HG03378 (cell line): Measurements from ENCODE around the gene TXNL4A.

Source experiments
- ATAC-seq: cut with Tn5 transposase; IDR thresholded peaks from one replicate; pipeline ENCODE4 v1.9.1; 2021; ENCODE audit warnings: mild to moderate bottlenecking, moderate library complexity; ENCODE audit not compliant: unreplicated experiment

The TXNL4A gene

DNA sequence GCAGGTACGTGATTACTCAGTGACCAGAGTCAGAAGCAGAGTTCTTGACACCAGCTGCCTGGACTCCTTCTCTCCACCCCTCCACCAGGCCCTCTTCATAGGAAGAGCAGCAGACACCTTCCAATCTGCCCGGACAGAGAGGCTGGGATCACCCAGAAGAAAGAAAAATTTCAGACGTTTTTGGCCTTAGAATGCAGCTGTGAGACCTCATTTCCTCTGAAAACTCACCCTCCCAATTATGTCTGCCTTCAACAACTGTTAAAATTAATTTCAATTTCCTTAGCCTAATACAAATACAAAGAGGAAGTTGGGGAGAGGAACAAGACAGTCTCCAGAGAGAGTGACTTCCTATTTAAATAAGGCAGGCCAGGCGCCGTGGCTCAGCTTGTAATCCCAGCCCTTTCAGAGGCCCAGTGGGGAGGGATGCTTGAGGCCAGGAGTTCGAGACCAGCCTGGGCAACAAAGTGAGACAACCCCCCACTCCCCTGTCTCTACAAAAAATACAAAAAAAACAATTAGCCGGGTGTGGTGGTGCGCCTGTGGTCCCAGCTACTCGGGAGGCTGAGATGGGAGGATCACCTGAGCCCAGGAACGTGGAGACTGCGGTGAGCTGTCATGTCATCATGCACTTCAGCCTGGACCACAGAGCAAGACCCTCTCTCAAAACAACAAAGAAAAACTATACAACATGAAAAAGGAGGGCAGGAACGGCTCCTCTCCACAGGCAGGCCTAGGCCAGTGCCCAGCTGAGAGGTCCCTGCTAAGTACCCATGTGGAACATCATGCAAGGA, 38.5 kb downstream of the TXNL4A start:
- peak; percentile 41 for ATAC-seq

DNA sequence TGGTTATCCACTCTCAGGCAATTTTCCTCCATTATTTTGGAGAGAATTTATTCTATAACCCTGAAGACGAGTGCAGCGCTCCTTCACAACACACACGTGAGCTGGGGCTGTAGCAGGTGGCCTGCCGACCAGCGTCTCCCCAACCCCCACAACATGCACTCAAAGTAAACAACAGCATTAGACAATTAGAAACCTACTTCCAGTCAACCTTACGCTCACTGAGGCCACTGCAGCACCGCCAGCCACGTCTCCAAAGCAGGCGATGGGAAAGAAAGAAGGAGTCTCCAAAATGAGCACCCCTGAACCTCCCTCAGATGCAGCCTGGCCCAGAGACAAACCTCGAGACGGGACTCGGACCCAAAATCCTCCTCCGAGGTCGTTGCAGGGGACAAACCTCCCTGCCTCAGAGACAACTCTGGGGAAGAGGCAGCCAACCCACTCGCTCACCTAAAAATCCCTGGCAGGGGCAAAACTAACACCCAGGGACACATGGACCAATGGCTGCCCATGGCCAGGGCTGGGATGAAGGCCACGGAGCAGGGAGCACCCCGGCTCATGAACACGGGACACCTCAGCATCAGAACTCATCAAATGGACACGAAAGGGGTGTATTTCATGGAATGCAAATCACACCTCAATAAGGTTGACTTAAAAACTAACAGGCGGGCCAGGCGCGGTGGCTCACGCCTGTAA, 39.5 kb downstream of the TXNL4A start:
- ATAC-seq: no peak

DNA sequence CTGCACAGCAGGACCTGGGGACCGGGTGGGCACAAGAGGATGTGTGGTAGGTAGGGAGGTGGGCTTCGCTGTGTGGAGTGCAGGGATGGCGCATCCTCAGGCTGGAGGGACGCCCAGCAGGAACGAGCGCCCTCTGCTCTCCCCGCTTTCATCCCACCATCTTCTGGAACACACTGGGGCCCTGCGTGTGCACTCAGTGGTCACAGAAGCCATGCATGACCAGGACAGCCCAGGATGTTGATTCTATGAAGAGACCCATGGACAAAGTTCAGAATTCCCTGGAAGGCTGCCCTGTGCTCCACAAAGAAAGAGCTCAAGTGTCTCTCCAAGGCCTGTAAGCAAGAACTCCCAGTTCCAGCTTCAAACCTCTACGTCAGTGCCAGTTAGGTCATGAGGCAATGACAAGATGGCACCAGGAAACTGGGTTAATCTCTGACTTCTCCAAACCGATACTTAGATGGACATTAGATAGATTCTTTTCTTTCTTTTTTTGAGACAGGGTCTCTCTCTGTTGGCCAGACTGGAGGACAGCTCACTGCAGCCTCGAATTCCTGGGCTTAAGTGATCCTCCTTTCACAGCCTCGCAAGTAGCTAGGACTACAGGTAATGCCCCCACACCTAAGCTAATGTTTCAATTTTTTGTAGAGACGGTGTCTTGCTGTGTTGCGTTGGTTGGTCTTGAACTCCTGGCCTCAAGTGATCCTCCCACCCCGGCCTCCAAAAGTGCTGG, 40.3 kb downstream of the TXNL4A start:
- no peak for ATAC-seq

DNA sequence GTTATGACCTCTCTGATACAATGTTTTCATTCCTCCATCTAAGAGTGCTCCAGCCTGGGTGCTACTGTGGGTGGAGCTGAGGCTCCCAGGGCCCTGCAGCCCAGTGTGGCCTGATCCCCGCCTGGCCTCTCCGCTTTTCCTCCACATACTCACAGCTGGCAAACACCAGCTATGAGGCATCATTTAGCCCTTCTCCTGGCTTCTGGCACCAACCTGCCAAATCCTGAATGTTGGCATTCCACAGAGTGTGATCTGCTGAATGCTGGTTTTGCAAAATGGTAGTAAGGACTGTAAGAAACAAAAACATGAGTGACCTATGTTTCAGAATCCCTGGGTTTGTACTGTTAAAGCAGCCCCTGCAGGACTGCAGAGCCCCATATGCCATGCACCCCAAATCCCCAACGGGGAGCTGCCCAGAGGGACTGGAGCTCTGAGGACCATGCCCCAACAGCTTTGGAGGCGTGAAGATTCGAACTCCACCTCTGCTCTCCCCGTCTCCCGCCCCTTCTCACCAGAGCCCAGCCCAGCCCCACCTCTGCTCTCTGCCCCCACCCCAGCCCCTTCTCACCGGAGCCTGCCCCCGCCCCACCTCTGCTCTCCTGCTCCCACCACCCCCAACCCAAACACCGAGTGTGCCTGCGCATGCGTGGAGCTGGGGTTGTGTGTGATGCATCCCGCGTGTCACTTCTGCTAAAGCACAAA, 41.2 kb downstream of the TXNL4A start:
- ATAC-seq: no peak

DNA sequence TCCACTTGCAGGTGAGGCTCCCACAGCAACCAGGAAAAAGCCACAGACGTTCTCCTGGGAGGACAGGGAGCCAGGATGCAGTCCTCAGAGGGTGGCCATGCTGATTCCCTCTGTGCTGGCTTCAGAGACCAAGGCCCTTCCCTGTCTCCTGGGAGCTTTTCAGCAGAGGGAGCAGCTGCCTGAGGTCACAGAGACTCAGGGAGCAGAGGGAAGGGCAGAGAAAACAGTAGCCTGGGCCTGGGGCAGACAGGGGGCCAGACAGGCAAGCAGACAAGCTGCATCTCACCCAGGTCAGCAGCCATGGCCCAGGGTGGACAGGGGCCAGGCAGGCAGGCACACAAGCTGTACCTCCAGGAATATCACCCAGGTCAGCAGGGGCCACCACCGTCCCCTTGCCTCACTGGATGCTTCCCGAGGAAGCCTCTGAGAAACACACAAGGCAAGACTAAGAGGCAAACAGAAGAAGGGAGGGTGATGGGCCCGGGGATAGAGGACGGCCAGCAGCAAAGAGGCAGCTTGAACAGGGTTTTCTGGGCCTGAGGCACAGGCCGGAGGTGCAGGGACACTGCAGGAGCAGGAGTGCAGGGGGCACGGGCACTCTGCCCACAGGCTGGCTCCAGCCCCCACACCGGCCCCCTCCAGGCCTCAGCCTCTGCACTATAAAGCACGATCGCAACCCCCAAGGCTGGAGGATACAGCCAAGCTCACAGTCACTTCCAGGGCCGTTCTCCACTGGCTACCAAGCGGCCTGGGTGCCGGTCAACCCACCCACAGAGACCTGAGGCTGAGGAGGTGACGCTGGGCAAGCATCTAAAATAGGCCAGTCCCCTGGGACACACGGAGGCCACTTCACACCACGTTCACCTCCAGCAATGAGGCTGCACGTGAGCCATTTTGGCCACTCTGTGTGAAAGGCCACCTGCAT, 43.0 kb downstream of the TXNL4A start:
- ATAC-seq: no peak

DNA sequence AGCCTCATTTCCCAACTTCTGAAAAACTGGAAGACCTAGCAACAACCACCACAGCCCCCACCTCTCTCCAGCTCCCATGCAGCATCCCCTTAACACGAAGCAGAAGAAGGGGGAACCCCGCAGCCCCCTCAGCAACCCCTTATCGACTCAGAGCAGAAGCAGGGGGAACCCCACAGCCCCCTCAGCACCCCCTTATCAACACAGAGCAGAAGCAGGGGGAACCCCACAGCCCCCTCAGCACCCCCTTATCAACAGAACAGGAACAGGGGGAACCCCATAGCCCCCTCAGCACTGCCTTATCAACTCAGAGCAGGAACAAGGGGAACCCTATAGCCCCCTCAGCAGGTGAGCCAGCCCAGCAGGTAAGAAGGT, 43.6 kb downstream of the TXNL4A start:
- ATAC-seq: no peak

DNA sequence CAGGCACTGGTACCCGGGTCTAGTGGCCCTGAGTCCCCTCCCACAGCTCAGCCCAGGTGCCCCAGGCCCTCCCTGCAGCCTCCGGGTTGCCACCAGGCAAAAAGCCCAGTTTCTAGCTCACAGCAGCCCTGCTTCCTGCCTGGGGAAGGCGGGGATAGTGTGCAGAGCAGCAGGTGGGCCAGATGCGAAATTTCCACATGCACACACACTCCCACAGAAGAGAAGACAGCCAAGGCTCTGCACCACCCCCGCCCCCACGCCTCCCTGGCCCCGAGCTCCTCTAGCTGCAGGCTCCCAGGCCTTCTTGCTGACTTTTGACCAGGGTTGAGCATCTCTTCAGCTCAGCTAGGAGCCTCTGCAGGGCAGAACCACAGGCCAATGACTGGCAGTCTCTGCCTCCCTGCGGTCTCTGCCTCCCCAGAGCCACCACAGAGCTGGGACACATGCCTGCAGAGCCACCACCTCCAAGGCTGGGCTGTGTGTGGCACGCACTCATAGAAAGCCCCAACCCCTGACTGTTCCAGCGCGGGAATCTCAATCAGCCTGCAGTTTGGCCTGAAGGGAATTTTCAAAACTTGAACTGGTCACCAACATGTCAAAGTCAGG, 44.1 kb downstream of the TXNL4A start:
- no peak for ATAC-seq

DNA sequence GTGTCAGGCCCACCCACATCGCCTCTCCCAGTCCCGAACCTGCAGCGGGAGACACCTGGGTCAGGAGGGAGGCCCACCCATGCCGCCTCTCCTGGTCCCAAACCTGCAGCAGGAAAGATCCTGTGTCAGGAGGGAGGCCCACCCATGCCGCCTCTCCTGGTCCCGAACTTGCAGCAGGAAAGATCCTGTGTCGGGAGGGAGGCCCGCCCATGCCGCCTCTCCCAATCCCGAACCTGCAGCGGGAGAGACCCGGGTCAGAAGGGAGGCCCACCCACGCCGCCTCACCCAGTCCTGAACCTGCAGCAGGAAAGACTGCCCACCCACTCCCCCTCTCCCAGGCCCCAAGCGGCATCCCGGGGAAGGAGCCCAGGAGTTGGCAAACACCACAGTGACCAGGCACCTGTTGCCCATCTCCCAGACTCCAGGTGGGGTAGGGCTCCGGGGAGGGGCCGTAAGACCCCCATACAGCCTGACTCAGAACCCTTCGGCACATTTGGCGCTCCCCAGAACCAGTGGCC, 44.7 kb downstream of the TXNL4A start:
- no peak for ATAC-seq

DNA sequence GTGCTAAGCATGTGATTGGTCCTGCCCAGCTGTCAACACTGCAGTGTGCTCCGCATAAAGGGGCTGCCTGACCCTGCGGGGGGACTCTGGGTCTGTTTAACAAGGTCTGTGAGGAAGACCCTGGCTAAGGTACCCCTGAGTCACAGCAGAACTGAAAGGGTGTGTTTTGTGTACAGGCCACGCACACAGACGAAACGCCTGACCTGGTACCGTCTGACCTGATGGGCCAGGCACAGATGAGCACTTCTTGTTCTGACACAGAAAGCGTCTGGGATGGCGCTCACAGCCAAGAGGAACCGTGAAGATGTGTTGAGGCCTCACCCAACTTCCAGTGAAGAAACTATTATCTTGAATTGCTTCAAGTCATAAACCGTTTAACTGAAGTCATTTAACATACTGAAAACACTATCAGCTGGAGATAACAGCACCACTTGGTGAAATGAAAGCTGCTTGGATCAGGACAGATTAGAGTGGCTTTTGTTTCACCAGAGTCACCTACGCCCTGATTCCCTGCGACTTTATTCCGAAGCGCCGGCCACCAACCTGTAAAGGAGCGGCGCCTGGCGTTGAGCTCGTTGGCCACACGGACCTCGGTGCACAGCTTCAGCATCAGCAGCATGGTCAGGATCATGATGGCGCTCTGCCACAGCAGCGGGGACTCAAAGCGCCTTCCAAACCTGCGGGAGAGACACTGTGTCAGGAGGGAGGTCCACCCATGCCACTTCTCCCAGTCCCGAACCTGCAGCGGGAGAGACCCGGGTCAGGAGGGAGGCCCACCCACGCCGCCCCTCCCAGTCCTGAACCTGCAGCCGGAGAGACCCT, 45.4 kb downstream of the TXNL4A start:
- ATAC-seq: no peak

DNA sequence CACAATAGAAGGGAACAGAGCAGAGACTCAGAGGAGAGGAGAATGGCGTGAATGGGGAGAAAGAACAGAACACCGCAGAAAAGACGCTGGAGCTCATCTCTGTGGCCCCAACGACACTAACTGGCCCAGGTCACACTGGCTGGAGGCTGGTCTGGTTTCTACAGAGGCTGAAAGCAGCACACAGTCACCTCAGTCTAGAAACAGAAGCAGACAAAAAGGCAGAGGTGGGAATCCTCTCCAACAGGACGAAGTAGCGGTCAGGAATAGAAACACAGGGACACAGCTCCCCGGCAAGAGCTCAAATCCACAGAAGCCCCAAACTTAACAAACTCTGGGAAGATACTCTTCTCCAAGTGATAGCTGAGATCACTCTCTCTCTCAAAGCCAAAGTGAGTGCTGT, 46.2 kb downstream of the TXNL4A start:
- ATAC-seq: no peak

DNA sequence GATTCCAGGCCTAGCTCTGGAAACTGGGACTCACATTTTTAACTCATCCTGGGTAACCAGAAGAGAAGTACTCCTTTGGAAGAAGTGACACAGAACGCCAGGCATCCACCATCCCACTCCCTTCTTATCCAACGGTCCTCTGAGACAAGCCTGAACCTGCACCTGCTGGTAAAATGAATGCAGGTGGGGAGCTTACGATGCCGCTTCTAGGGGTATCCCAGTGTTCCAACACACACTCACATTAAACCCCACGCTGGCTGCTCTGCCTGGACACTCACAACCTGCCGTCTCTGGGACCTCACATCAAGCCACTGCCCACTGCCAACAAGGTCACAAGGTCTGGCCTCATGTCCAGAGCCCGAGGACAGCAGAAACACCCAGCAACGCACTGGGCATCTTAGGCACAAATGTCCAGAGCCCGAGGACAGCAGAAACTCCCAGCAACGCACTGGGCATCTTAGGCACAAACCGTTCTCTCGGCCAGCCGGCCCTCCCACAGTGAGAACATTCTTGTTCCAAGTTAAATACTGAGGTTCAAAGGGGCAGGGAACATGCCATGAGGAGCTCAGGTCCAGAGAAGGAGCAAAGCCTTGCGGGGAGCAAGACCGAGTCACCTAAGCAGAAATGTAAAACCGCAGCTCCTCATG, 46.8 kb downstream of the TXNL4A start:
- ATAC-seq: no peak

DNA sequence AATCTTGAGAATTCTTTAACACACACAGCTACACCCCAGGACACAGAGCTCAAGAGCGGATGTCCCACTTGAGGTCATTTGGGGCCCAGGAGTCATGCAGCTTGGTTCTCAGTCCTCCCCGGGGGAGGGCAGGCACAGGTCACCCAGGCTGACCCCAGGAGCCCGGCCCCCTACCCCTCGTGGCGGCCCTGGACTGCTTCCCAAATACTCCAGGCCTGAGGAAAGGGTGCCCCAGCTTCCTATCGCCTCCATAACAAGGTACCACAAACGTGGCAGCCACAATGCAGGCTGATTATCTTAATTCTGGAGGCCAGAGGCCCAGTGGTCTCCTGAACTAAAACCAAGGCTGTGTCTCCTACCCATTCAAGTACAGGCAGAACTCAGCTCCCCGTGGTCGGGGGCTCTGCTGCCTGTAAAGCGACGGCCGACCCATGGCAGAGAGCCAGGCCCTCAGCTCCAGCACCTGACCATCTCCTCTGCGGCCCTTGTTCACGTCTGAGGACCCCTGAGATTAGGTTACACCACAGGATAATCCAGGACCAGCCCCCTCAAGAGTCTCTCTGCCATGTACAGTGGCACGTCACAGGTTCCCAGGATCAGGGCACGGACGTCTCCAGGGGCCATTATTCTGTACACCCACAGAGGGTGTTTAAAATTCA, 47.4 kb downstream of the TXNL4A start:
- no peak for ATAC-seq

DNA sequence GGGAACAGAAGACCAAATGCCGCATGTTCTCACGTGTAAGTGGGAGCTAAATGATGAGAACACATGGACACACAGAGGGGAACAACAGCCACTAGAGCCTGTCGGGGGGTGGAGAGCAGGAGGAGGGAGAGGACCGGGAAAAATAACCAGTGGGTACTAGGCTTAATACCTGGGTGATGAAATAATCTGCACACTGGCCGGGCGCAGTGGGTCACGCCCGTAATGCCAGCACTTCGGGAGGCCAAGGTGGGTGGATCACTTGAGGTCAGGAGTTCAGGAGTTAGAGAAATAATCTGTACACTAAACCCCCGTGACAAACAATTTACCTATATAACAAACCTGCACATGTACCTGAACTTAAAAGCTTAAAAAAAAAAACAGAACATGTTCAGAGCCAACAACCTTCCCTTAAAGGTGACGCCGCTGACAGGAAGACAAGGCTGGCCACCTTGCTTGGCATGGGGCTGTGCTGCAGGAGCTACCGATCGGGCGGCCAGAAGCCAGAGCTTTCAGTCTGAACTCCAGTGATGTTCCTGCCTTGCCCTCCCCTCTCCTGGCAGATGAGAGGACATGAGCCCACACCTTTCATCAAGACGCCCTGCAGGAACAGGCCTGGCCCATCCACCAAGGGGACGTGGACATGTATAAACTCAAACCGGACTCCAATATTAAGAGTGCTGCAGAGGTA, 48.1 kb downstream of the TXNL4A start:
- no peak for ATAC-seq

DNA sequence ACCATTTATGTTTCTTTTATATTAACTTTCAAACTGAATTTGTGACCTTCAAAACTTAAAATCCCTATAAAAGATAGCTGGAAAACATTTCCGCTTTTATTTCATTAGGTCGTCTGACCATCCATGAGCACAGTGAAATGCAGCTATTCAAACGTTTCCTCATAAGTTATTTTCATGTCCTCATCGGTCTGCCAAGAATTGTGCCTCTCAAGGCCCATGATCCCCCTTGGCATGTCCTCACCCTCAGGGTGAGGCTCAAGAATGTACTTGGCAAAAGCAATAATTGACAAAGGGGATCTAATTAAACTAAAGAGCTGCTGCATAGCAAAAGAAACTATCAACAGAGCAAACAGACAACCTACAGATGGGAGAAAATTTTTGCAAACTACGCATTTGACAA, 49.3 kb downstream of the TXNL4A start:
- no peak for ATAC-seq

DNA sequence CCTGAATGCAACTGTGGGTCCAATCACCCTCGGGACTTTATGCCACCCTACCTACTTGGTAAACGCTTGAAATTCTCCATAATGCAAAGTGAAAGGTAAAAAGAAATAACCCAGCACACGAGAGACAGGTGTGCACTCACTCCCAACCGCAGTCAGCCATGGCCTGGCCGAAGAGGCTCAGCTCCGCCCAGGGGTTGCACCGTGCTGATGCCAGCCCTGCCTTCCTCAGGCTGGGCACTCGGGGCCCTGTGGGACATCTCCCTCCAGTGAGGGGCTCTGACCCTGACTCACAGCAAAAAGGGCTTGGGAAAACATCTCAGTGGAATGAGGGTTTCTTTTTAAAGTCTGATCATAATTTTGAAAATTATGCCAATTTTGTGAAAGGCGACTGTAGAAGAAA, 50.2 kb downstream of the TXNL4A start:
- ATAC-seq: no peak

DNA sequence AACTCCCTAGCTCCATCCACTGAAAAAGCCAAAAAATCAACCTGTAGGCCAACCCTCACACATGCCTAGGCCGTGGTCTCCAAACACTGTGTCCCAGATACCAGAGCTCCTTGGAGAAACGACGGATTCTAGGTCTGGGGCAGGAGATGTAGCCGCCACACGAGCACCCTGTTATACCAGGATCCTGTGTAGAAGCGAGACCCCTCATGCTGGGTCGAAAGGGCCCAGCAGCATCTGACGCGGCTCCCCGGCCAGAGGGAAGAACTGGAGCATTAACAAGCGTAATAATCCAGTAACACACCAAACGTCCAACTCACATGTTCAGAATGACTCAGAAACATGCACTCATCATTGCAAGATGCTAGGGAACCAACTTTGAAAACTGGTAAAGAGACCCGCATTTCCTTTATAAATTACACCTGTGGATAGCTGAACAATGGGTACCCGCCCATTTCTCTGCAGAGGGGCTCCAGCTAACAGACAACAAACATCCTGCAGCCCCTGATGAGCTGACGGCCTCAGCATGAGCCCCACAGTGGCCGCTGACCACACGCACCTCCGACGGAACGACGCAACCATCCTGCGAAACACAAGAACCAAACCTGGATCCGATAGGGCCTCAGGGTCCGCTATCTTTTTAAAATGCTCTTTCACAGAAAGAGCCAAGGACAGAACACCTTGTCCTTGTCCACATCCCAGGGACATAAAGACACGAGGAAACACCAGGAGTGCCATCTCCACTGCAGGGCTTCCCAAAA, 51.1 kb downstream of the TXNL4A start:
- no peak for ATAC-seq
